NT2/D1 (cell line): Measurements from ENCODE around the gene RNF151.

ENCODE experiments used
- YY1 ChIP-seq: IDR thresholded peaks from 2 replicates; pipeline ENCODE4 v1.6.1; 2011; ENCODE audit not compliant: insufficient read length, insufficient read depth
- ZNF274 ChIP-seq: IDR thresholded peaks from 2 replicates; pipeline ENCODE4 v1.6.1; 2011; ENCODE audit warnings: mild to moderate bottlenecking, low read depth, low read length

- TF ChIP-seq ZNF274 = no peak
- no peak for TF ChIP-seq YY1
Measured at GRCh38 chr16:1950047-1950446, 16.6 kb upstream of the RNF151 start.
